ENCODE data around the gene E2F6. TPM values are rescaled to one million over a fixed set of nuclear protein-coding genes. Genes with fewer than 3 reads are reported as not detected.
A peak's percentile ranks its signal among the peaks of the same experiment; 100 is the strongest.

The E2F6 gene
- total and polyA plus RNA-seq, 2 of the 13 experiments (the other 11 are each of a cell fraction or from before 2014, with no cell fraction given), result 27.3 to 36.0 TPM

- peak; percentile 33; the same call in 1 of the 2 replicates for TF ChIP-seq DDIT3 (CRISPR knock-in tag; IDR thresholded peaks at IDR 0.05)
- TF ChIP-seq ZNF432 (CRISPR knock-in tag; IDR thresholded peaks at IDR 0.05; ENCODE audit: borderline replicate concordance), result peak; percentile 76; the same call in 1 of the 2 replicates
- no peak for TF ChIP-seq ZFP36L2 (CRISPR knock-in tag; IDR thresholded peaks at IDR 0.05)
- TF ChIP-seq ZNF280D (CRISPR knock-in tag; IDR thresholded peaks at IDR 0.05), result peak; percentile 93
- TF ChIP-seq EP300 (IDR thresholded peaks at IDR 0.05; ENCODE audit: low read depth in 2 of 2, low read length in 2 of 2), result peak; percentile 75 to 77; a peak in 3 of 4 replicates
- TF ChIP-seq EP300 (CRISPR knock-in tag; IDR thresholded peaks at IDR 0.05; ENCODE audit: borderline replicate concordance), result peak; percentile 56; the same call in 1 of the 2 replicates
- TF ChIP-seq AGO1 (IDR thresholded peaks at IDR 0.05; ENCODE audit: low read depth, low read length, poor library complexity, severe bottlenecking), result peak; percentile 56
- TF ChIP-seq ZNF850 (CRISPR knock-in tag; conservative IDR thresholded peaks at IDR 0.05), result no peak
- peak; percentile 98 for TF ChIP-seq ZIK1 (CRISPR knock-in tag; IDR thresholded peaks at IDR 0.05; ENCODE audit: borderline replicate concordance, low read depth)
- TF ChIP-seq EEA1 (CRISPR knock-in tag; IDR thresholded peaks at IDR 0.05; ENCODE audit: borderline replicate concordance), result peak; percentile 98; the same call in 1 of the 2 replicates
- TF ChIP-seq ZBTB42 (CRISPR knock-in tag; IDR thresholded peaks at IDR 0.05), result peak; percentile 99
- TF ChIP-seq MXI1 (IDR thresholded peaks at IDR 0.05; ENCODE audit: borderline replicate concordance, low read depth, low read length), result peak; percentile 79; the same call in 2 of the 3 replicates
- peak; percentile 99 for TF ChIP-seq ZNF737 (CRISPR knock-in tag; IDR thresholded peaks at IDR 0.05; ENCODE audit: borderline replicate concordance)
- peak; percentile 93 for TF ChIP-seq KMT2A (CRISPR knock-in tag; IDR thresholded peaks at IDR 0.05)
- peak; percentile 96 for TF ChIP-seq ZSCAN21 (CRISPR knock-in tag; IDR thresholded peaks at IDR 0.05; ENCODE audit: borderline replicate concordance)
- TF ChIP-seq RAD21 (CRISPR knock-in tag; IDR thresholded peaks at IDR 0.05), result peak; percentile 47; the same call in 1 of the 2 replicates
- TF ChIP-seq U2AF1 (optimal IDR thresholded peaks at IDR 0.05; ENCODE audit: low read depth, low read length), result peak; percentile 91
- peak; percentile 81 for TF ChIP-seq TFE3 (CRISPR knock-in tag; IDR thresholded peaks at IDR 0.05)
- TF ChIP-seq MEIS2 (CRISPR knock-in tag; IDR thresholded peaks at IDR 0.05), result peak; percentile 79
- TF ChIP-seq KLF13 (CRISPR knock-in tag; IDR thresholded peaks at IDR 0.05), result peak; percentile 93
- peak; percentile 98; the same call in 1 of the 2 replicates for TF ChIP-seq ZNF101 (CRISPR knock-in tag; IDR thresholded peaks at IDR 0.05; ENCODE audit: borderline replicate concordance, low read depth)
- TF ChIP-seq, protein P1, sequence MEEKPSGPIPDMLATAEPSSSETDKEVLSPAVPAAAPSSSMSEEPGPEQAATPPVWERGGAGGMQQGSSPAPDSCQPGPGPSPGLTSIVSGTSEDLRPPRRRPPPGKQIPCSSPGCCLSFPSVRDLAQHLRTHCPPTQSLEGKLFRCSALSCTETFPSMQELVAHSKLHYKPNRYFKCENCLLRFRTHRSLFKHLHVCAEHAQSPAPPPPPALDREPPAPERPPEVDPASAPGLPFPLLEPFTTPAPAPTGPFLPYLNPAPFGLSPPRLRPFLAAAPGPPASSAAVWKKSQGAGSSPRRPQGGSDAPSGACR (CRISPR knock-in tag; IDR thresholded peaks at IDR 0.05), result peak; percentile 93; the same call in 1 of the 2 replicates
- TF ChIP-seq NPAS2 (CRISPR knock-in tag; IDR thresholded peaks at IDR 0.05; ENCODE audit: borderline replicate concordance), result peak; percentile 92
- peak; percentile 87 for TF ChIP-seq BRD4 (CRISPR knock-in tag; IDR thresholded peaks at IDR 0.05)
These were observed at the start of gene E2F6 (continued) for GRCh38 chr2:11465485-11466306.

Data from HepG2 (cell line).